Motor neuron (in vitro differentiated cells): ENCODE data around the gene HSPA12B. TPM values are rescaled to one million over a fixed set of nuclear protein-coding genes. Genes with fewer than 3 reads are reported as not detected.

Experiments
- ATAC-seq, 8 experiments: fragments of 200-7000 bp; cut with Tn5 transposase; replicated peaks in 6 of 8; 2 replicates each; pipeline ENCODE4 v1.8.0; 2021; ENCODE audit warnings: mild to moderate bottlenecking in 8 of 8, moderate library complexity in 8 of 8
- H3K27ac ChIP-seq, 2 donors: fragments of 250-450 bp; sonication (Bioruptor Pico); 2 replicates each; pipeline ENCODE4 v1.9.0; 2021; ENCODE audit warnings: antibody characterized with exemption in 2 of 2, mild to moderate bottlenecking in 2 of 2, moderate library complexity in 1 of 2
- H3K4me1 ChIP-seq, 2 donors: fragments of 250-450 bp; sonication (Bioruptor Pico); replicated peaks in 1 of 2; 2 replicates each; pipeline ENCODE4 v1.6.1; 2021; ENCODE audit warnings: antibody characterized with exemption in 2 of 2, mild to moderate bottlenecking in 2 of 2, moderate library complexity in 1 of 2
- H3K4me3 ChIP-seq, 5 donors: fragments of 250-450 bp; sonication (Bioruptor Pico); 2 replicates each; pipeline ENCODE4 v1.9.0; 2021; ENCODE audit warnings: antibody characterized with exemption in 5 of 5, mild to moderate bottlenecking in 5 of 5, moderate library complexity in 4 of 5
- WGBS, 10 experiments: fragments of 450-650 bp; shearing (Covaris generic); methylation state at CpG; one replicate each; pipeline ENCODE4 v1.0.0; 2022; 5-methylcytosine and 5-hydroxymethylcytosine counted together
- in situ Hi-C, 9 experiments: fragments of 400-800 bp; cut with MboI; loops; one replicate each; pipeline ENCODE4 v1.15.0; 2021; ENCODE audit warnings: low sequenced_read_pairs in 9 of 9, low pct_unique_long_range_greater_than_20kb in 2 of 9; ENCODE audit not compliant: unreplicated experiment in 9 of 9
- total RNA-seq, 8 experiments: library from RNA; unstranded; fragments of 300-600 nt; gene quantifications; 2 replicates each; pipeline versions ENCODE4 v1.2.3 to v1.2.4, GENCODE V29; 2022

The HSPA12B gene
- total RNA-seq, 8 experiments from 2014 or later = 0.23 to 16.4 (median 0.53) TPM

DNA sequence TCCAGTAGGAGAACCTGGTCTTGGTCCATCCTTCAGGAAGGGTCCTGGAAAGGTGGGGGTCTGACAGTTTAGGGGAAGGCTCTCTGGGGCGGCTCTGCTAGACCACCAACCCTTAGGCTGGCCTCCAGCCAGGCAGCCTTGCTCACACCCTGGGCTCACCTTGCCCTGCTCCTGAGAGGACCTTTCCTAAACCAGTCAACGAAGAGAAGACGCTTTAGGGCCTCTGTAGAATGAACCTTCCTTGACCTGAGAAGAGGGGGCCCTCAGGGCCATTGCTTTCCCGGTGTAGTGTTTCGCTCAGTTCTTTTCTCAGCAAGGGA is 64.7 kb downstream of the HSPA12B start:
- Histone ChIP-seq H3K4me3 (peak overlapping the region in 2 of 5 donors; percentile 40 to 45), H3K27ac (no peak overlapping the region), H3K4me1 (peaks cover 22 to 32% of the 10 kb centered on the region in 2 donors)
- ATAC-seq = no peak
- 40 to 100% (median 75%) methylated on average over 1 to 2 of the region's 5 CpGs; no CpG with 5 or more reads in 6 of the 10 experiments for WGBS, 10 experiments
- in situ Hi-C loops = loop anchor here in 2 of 9 experiments (25.0 kb wide), 1 partner anchor 290 kb away; no protein-coding TSS in a partner anchor

- in situ Hi-C loops = loop anchor here in 2 of 9 experiments (25.0 kb wide), 1 partner anchor 290 kb away; no protein-coding TSS in a partner anchor
- no peak overlapping the region for H3K27ac ChIP-seq
- no peak overlapping the region for H3K4me3 ChIP-seq
- H3K4me1 ChIP-seq = peaks cover 22 to 32% of the 10 kb centered on the region in 2 donors
- WGBS, 10 experiments = 5 to 100% (median 80%) methylated on average over 1 to 10 of the region's 19 CpGs
- ATAC-seq = no peak
Measured at GRCh38 chr20:3797592-3798372, 65.3 kb downstream of the HSPA12B start.

DNA sequence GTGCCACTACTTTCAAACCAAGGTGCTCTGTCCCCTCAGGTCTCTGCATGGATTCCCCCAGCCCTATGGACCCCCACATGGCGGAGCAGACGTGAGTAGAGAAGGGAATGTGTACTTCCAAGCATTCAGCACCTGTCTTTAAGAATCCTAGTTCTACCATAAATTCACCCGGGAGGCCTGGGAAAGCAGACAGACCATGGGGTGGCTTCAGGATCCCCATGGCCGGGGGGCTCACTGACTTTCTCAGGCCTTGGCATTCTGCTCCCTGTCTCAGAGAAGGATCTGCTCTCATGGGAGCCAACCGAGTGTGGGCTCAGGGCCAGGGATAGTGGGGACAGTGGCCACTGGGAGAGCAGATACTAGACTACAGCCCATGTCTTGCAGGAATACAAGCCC is 65.9 kb downstream of the HSPA12B start:
- peaks cover 22 to 32% of the 10 kb centered on the region in 2 donors for H3K4me1 ChIP-seq
- H3K27ac ChIP-seq = no peak overlapping the region
- in situ Hi-C loops = loop anchor here in 2 of 9 experiments (25.0 kb wide), 1 partner anchor 289 kb away; no protein-coding TSS in a partner anchor
- no peak overlapping the region for H3K4me3 ChIP-seq
- 100% methylated on average over 1 to 2 of the region's 5 CpGs; no CpG with 5 or more reads in 7 of the 10 experiments for WGBS, 10 experiments
- no peak for ATAC-seq

DNA sequence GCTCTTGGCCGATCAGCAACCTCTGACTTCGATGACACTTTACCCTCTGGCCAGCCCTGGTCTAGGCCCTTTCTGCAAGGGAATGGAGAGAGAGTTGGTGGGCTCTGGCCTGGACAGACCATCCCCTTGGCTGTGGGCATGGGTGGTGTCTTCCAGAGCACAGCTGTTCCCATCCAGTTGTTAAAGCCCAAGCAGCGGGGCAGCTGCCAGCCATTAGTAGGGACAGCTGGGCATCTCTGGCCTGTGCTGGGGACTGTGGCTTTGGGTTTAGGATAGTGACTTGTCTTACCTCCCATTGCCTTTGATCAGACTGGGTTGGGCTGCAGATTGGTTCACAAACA is 66.4 kb downstream of the HSPA12B start:
- WGBS, 10 experiments = 82 to 100% (median 100%) methylated on average over 1 to 3 of the region's 3 CpGs; no CpG with 5 or more reads in 4 of the 10 experiments
- no peak overlapping the region for H3K4me3 ChIP-seq
- in situ Hi-C loops = loop anchor here in 2 of 9 experiments (25.0 kb wide), 1 partner anchor 288 kb away; no protein-coding TSS in a partner anchor
- peak overlapping the region in 1 of 2 donors; percentile 80 for H3K27ac ChIP-seq
- no peak for ATAC-seq
- H3K4me1 ChIP-seq = peaks cover 22 to 32% of the 10 kb centered on the region in 2 donors

DNA sequence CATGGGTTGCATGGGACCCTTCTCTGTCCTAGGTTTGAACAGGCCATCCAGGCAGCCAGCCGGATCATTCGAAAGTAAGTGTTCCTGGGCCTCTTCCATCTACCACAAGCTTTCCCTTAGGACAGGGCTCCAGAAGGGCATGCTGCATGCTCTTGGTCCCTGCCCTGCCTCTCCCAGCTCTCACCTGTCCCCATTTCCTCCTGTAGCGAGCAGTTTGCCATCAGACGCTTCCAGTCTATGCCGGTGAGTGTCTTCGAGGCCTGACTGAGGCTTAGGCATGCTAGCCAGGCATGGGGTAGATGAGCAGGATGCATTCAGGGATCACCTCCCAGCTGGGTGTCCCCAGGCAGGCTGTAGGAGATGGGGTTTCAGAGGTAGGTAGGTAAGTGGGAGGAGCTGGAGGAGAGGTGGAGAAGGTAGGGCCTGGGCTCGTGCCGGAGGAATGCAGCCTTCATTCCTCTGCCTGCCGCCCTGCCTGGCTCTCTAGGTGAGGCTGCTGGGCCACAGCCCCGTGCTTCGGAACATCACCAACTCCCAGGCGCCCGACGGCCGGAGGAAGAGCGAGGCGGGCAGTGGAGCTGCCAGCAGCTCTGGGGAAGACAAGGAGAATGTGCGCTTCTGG is 67.9 kb downstream of the HSPA12B start:
- Histone ChIP-seq H3K4me1 (peaks cover 22 to 32% of the 10 kb centered on the region in 2 donors), H3K27ac (peak overlapping the region; percentile 80 to 81), H3K4me3 (no peak overlapping the region)
- ATAC-seq = no peak
- in situ Hi-C loops = no loop called here
- 84 to 100% methylated on average over 1 to 3 of the region's 18 CpGs; no CpG with 5 or more reads in 8 of the 10 experiments for WGBS, 10 experiments

GRCh38 chr20:3800878-3801260 is 68.4 kb downstream of the HSPA12B start:
- in situ Hi-C loops = no loop called here
- Histone ChIP-seq H3K4me3 (no peak overlapping the region), H3K4me1 (peaks cover 22 to 32% of the 10 kb centered on the region in 2 donors), H3K27ac (peak overlapping the region; percentile 80 to 81)
- 83% methylated on average over 3 of the region's 8 CpGs; no CpG with 5 or more reads in 9 of the 10 experiments for WGBS, 10 experiments
- ATAC-seq = no peak

- in situ Hi-C loops = no loop called here
Measured at GRCh38 chr20:3801299-3801698, 68.8 kb downstream of the HSPA12B start.

DNA sequence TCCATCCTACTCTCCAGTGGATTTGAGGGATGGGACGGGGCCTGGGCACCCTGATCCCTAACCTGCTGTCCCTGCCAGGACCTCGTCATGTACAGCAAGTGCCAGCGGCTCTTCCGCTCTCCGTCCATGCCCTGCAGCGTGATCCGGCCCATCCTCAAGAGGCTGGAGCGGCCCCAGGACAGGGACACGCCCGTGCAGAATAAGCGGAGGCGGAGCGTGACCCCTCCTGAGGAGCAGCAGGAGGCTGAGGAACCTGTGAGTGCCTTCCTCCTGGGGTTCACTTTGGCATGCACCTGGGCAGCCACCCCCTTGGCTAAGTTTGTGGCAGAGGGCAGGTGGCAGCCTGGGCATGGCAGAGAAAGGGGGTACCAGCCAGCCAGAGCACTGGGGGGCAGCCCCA is 69.4 kb downstream of the HSPA12B start:
- 96 to 100% (median 100%) methylated on average over 1 to 8 of the region's 13 CpGs; no CpG with 5 or more reads in 7 of the 10 experiments for WGBS, 10 experiments
- in situ Hi-C loops = no loop called here
- Histone ChIP-seq H3K4me1 (peaks cover 22 to 31% of the 10 kb centered on the region in 2 donors), H3K4me3 (no peak overlapping the region), H3K27ac (no peak overlapping the region)
- ATAC-seq = peak in 1 of 8 experiments; percentile 2

More at GRCh38 chr20:3801299-3801698, 68.8 kb downstream of the HSPA12B start:
- H3K4me1 ChIP-seq = peaks cover 22 to 35% of the 10 kb centered on the region in 2 donors
- H3K27ac ChIP-seq = no peak overlapping the region
- no peak for ATAC-seq
- WGBS, 10 experiments = 86 to 100% (median 87%) methylated on average over 2 to 3 of the region's 4 CpGs; no CpG with 5 or more reads in 5 of the 10 experiments
- H3K4me3 ChIP-seq = no peak overlapping the region

Other genes with a start within 250 kb of the HSPA12B start
- gene GFRA4, start 69.3 kb upstream of the HSPA12B start, total RNA-seq = under 1 TPM in 1 of 8 experiments, not detected in 7; 0.14 TPM
- 10 to 100 TPM in 2 of 8 experiments, 1 to 10 TPM in 2, under 1 TPM in 3, not detected in 1; 0.17 to 62.3 (median 1.2) TPM for gene ADAM33, start 50.7 kb upstream of the HSPA12B start, total RNA-seq
- under 1 TPM; 0.07 to 0.66 (median 0.31) TPM for gene SIGLEC1, start 20.1 kb upstream of the HSPA12B start, total RNA-seq
- gene ADISSP, start 35.1 kb downstream of the HSPA12B start, total RNA-seq = 10 to 100 TPM; 18.1 to 60.6 (median 35.5) TPM
- gene SPEF1, start 48.8 kb downstream of the HSPA12B start, total RNA-seq = 10 to 100 TPM in 1 of 8 experiments, 1 to 10 TPM in 1, under 1 TPM in 5, not detected in 1; 0.15 to 25.5 (median 0.71) TPM
- gene CENPB, start 54.1 kb downstream of the HSPA12B start, total RNA-seq = 10 to 100 TPM; 18.1 to 69.4 (median 53.1) TPM
- gene CDC25B, start 63.6 kb downstream of the HSPA12B start, total RNA-seq = 100 to 1,000 TPM in 1 of 8 experiments, 10 to 100 TPM in 4, 1 to 10 TPM in 3; 8.0 to 166 (median 22.8) TPM
- gene AP5S1, start 87.9 kb downstream of the HSPA12B start, total RNA-seq = 10 to 100 TPM in 4 of 8 experiments, 1 to 10 TPM in 4; 2.6 to 21.1 (median 10.4) TPM
- 10 to 100 TPM in 5 of 8 experiments, 1 to 10 TPM in 3; 5.9 to 38.8 (median 15.5) TPM for gene MAVS, start 114.1 kb downstream of the HSPA12B start, total RNA-seq
- gene PANK2, start 156.7 kb downstream of the HSPA12B start, total RNA-seq = 10 to 100 TPM; 16.7 to 48.4 (median 33.5) TPM